ENCODE measurements around the gene TMPRSS11E.

Gene TMPRSS11E

DNA sequence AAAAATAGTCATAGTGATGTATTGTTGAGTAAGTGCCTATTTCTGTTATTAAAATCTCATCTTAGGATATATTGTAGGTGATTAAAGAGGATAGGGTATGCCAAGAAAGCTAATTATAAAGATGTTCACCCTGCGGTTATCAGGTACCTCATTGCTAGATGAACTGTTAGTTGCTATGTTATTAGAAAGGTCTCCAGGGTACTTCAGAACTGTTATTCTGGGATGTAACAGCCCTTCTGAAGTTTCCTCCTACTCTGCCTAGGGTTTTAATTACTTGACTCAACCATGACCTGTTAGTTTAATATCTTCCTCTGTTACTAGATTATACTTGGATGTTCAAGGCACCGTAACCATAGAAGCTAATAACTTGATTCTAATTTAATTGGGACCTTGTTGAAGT, 15.4 kb downstream of the TMPRSS11E start:
- H3K9ac ChIP-seq (ENCODE audit: low read depth, low read length) = no peak overlapping the region
- no peaks in the 10 kb centered on the region for H3K4me1 ChIP-seq (ENCODE audit: insufficient read depth, low read length)
- no peaks in the 10 kb centered on the region for H3K27me3 ChIP-seq (ENCODE audit: insufficient read depth, low read length)
- no peaks in the 10 kb centered on the region for H3K36me3 ChIP-seq (ENCODE audit: insufficient read depth, low read length)
- WGBS = 97% methylated on average over 1 of the region's 2 CpGs
- H3K4me3 ChIP-seq (ENCODE audit: low read length) = no peak overlapping the region
- H3K9me3 ChIP-seq (ENCODE audit: insufficient read depth, low read depth, low read length) = no peaks in the 10 kb centered on the region
- H3K27ac ChIP-seq (ENCODE audit: low read depth, low read length) = no peak overlapping the region

DNA sequence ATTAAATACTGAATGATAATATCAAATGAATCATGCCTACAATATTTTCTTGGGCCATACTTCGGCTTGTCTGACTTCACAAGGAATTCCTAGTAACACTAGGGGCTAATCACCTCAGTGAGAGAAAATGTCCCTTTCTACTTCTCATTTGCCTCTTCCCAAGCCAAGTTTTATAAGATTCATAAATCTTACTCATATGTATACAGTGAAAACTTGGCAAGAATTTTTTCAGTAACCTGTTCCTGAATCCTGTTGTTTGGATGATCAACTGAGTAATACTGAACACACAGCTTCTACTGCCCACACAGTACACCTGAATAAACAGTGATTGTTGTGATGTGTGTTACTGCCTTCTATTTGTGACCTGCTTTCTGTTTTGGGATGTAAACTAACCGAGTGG, 16.5 kb downstream of the TMPRSS11E start:
- no peaks in the 10 kb centered on the region for H3K4me1 ChIP-seq (ENCODE audit: insufficient read depth, low read length)
- H3K9me3 ChIP-seq (ENCODE audit: insufficient read depth, low read depth, low read length) = no peaks in the 10 kb centered on the region
- no peaks in the 10 kb centered on the region for H3K36me3 ChIP-seq (ENCODE audit: insufficient read depth, low read length)
- H3K27ac ChIP-seq (ENCODE audit: low read depth, low read length) = no peak overlapping the region
- no peak overlapping the region for H3K9ac ChIP-seq (ENCODE audit: low read depth, low read length)
- 94% methylated on average over 2 of the region's 2 CpGs for WGBS
- no peaks in the 10 kb centered on the region for H3K27me3 ChIP-seq (ENCODE audit: insufficient read depth, low read length)
- no peak overlapping the region for H3K4me3 ChIP-seq (ENCODE audit: low read length)

- WGBS = 92% methylated on average over 1 of the region's 1 CpG
These were observed 17.8 kb downstream of the TMPRSS11E start for GRCh38 chr4:68465058-68465457.

DNA sequence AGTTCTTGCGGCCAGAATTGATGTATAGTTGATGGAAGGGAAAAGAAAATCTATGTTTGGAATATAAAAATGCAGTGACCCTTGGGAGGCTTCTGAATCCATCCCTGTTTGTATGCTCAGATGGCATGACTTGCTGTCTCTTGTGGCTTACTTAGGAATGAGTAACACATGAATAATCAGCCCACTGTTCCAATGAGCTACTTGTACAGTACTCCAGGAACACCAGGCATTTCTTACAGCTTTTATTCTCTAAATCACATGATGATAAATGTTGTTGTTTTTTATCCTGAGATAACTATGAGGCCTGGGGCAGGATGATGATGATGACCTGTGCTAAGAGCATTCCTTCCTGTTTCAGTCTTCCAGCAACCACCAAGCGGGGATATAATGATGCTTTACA, 18.9 kb downstream of the TMPRSS11E start:
- Histone ChIP-seq H3K9me3 (ENCODE audit: insufficient read depth, low read depth, low read length) (peaks cover 3% of the 10 kb centered on the region; the same call in 1 of the 2 replicates), H3K4me1 (ENCODE audit: insufficient read depth, low read length) (no peaks in the 10 kb centered on the region), H3K36me3 (ENCODE audit: insufficient read depth, low read length) (no peaks in the 10 kb centered on the region), H3K27me3 (ENCODE audit: insufficient read depth, low read length) (no peaks in the 10 kb centered on the region), H3K9ac (ENCODE audit: low read depth, low read length) (no peak overlapping the region), H3K27ac (ENCODE audit: low read depth, low read length) (no peak overlapping the region), H3K4me3 (ENCODE audit: low read length) (no peak overlapping the region)
- WGBS = 96% methylated on average over 1 of the region's 2 CpGs

More at GRCh38 chr4:68465058-68465457, 17.8 kb downstream of the TMPRSS11E start:
- Histone ChIP-seq H3K36me3 (ENCODE audit: insufficient read depth, low read length) (no peaks in the 10 kb centered on the region), H3K4me3 (ENCODE audit: low read length) (no peak overlapping the region), H3K27me3 (ENCODE audit: insufficient read depth, low read length) (no peaks in the 10 kb centered on the region), H3K27ac (ENCODE audit: low read depth, low read length) (no peak overlapping the region), H3K4me1 (ENCODE audit: insufficient read depth, low read length) (no peaks in the 10 kb centered on the region), H3K9me3 (ENCODE audit: insufficient read depth, low read depth, low read length) (peaks cover 3% of the 10 kb centered on the region; the same call in 1 of the 2 replicates), H3K9ac (ENCODE audit: low read depth, low read length) (no peak overlapping the region)

GRCh38 chr4:68466751-68467150, 19.5 kb downstream of the TMPRSS11E start:
- Histone ChIP-seq H3K4me1 (ENCODE audit: insufficient read depth, low read length) (no peaks in the 10 kb centered on the region), H3K36me3 (ENCODE audit: insufficient read depth, low read length) (no peaks in the 10 kb centered on the region), H3K9ac (ENCODE audit: low read depth, low read length) (no peak overlapping the region), H3K27me3 (ENCODE audit: insufficient read depth, low read length) (no peaks in the 10 kb centered on the region), H3K9me3 (ENCODE audit: insufficient read depth, low read depth, low read length) (peaks cover 3% of the 10 kb centered on the region; the same call in 1 of the 2 replicates), H3K4me3 (ENCODE audit: low read length) (no peak overlapping the region), H3K27ac (ENCODE audit: low read depth, low read length) (no peak overlapping the region)
- 85% methylated on average over 2 of the region's 3 CpGs for WGBS

DNA sequence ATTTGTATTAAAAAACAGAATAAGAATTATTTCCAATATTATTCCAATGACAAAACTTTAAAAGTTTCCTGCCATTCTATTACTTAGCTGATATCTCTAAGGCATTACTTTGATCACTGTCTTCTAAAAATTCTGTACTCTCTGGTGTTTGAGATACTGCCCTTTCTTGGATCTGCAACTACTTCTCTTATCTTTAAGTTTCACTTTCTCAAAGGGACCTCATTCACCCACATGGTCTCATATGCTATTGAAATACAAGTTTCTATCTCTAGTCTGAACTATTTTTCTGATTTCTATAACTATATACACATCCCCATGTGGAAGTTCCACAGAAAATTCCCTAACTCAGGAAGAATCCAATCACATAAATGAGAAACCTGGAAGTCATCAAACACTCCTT, 22.2 kb downstream of the TMPRSS11E start:
- Histone ChIP-seq H3K4me1 (ENCODE audit: insufficient read depth, low read length) (no peaks in the 10 kb centered on the region), H3K9me3 (ENCODE audit: insufficient read depth, low read depth, low read length) (peaks cover 3% of the 10 kb centered on the region; the same call in 1 of the 2 replicates), H3K27me3 (ENCODE audit: insufficient read depth, low read length) (no peaks in the 10 kb centered on the region), H3K4me3 (ENCODE audit: low read length) (no peak overlapping the region), H3K27ac (ENCODE audit: low read depth, low read length) (no peak overlapping the region), H3K9ac (ENCODE audit: low read depth, low read length) (no peak overlapping the region), H3K36me3 (ENCODE audit: insufficient read depth, low read length) (no peaks in the 10 kb centered on the region)

GRCh38 chr4:68476191-68476590, 28.9 kb downstream of the TMPRSS11E start:
- Histone ChIP-seq H3K4me3 (ENCODE audit: low read length) (no peak overlapping the region), H3K36me3 (ENCODE audit: insufficient read depth, low read length) (no peaks in the 10 kb centered on the region), H3K9ac (ENCODE audit: low read depth, low read length) (no peak overlapping the region), H3K27ac (ENCODE audit: low read depth, low read length) (no peak overlapping the region), H3K9me3 (ENCODE audit: insufficient read depth, low read depth, low read length) (no peaks in the 10 kb centered on the region), H3K27me3 (ENCODE audit: insufficient read depth, low read length) (no peaks in the 10 kb centered on the region), H3K4me1 (ENCODE audit: insufficient read depth, low read length) (peaks cover 8% of the 10 kb centered on the region)
- 90% methylated on average over 5 of the region's 5 CpGs for WGBS

GRCh38 chr4:68489338-68489737, 42.1 kb downstream of the TMPRSS11E start:
- Histone ChIP-seq H3K4me1 (ENCODE audit: insufficient read depth, low read length) (no peaks in the 10 kb centered on the region), H3K9me3 (ENCODE audit: insufficient read depth, low read depth, low read length) (no peaks in the 10 kb centered on the region), H3K27me3 (ENCODE audit: insufficient read depth, low read length) (no peaks in the 10 kb centered on the region), H3K27ac (ENCODE audit: low read depth, low read length) (no peak overlapping the region), H3K9ac (ENCODE audit: low read depth, low read length) (no peak overlapping the region), H3K36me3 (ENCODE audit: insufficient read depth, low read length) (no peaks in the 10 kb centered on the region), H3K4me3 (ENCODE audit: low read length) (no peak overlapping the region)
- WGBS = 69% methylated on average over 4 of the region's 5 CpGs

GRCh38 chr4:68490826-68491457, 43.7 kb downstream of the TMPRSS11E start:
- no peak overlapping the region for H3K27ac ChIP-seq (ENCODE audit: low read depth, low read length)

DNA sequence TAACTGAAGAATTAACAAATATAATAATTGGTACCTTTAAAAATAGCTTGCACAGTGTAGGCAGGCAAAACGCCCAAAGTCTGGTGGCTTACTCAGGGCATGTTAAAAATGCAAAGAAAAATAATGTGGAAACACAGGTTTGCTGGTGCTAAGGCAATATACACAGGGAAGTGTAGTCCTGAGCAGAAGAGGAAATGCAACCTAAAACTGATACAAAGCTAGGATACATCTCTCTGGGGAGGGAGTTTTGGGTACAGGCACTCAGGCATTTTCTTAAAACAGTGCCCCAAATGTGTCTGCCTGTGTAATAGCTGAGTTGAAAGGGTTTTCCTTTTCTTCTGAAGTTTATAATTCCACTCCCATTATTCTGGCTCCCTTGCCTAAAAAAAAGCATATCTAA, 47.4 kb downstream of the TMPRSS11E start:
- Histone ChIP-seq H3K27me3 (ENCODE audit: insufficient read depth, low read length) (no peaks in the 10 kb centered on the region), H3K4me3 (ENCODE audit: low read length) (no peak overlapping the region), H3K9me3 (ENCODE audit: insufficient read depth, low read depth, low read length) (no peaks in the 10 kb centered on the region), H3K4me1 (ENCODE audit: insufficient read depth, low read length) (no peaks in the 10 kb centered on the region), H3K9ac (ENCODE audit: low read depth, low read length) (no peak overlapping the region), H3K27ac (ENCODE audit: low read depth, low read length) (no peak overlapping the region), H3K36me3 (ENCODE audit: insufficient read depth, low read length) (no peaks in the 10 kb centered on the region)
- 89% methylated on average over 1 of the region's 1 CpG for WGBS

More at GRCh38 chr4:68490826-68491457, 43.7 kb downstream of the TMPRSS11E start:
- Histone ChIP-seq H3K27me3 (ENCODE audit: insufficient read depth, low read length) (no peaks in the 10 kb centered on the region), H3K9me3 (ENCODE audit: insufficient read depth, low read depth, low read length) (no peaks in the 10 kb centered on the region), H3K4me3 (ENCODE audit: low read length) (no peak overlapping the region), H3K4me1 (ENCODE audit: insufficient read depth, low read length) (no peaks in the 10 kb centered on the region), H3K9ac (ENCODE audit: low read depth, low read length) (no peak overlapping the region), H3K36me3 (ENCODE audit: insufficient read depth, low read length) (no peaks in the 10 kb centered on the region)
- WGBS = 94% methylated on average over 6 of the region's 6 CpGs

- no peaks in the 10 kb centered on the region for H3K27me3 ChIP-seq (ENCODE audit: insufficient read depth, low read length)
- H3K4me1 ChIP-seq (ENCODE audit: insufficient read depth, low read length) = no peaks in the 10 kb centered on the region
- H3K4me3 ChIP-seq (ENCODE audit: low read length) = no peak overlapping the region
- no peaks in the 10 kb centered on the region for H3K36me3 ChIP-seq (ENCODE audit: insufficient read depth, low read length)
- H3K9me3 ChIP-seq (ENCODE audit: insufficient read depth, low read depth, low read length) = no peaks in the 10 kb centered on the region
- 32% methylated on average over 2 of the region's 5 CpGs for WGBS
- no peak overlapping the region for H3K27ac ChIP-seq (ENCODE audit: low read depth, low read length)
- no peak overlapping the region for H3K9ac ChIP-seq (ENCODE audit: low read depth, low read length)
These were observed 51.2 kb downstream of the TMPRSS11E start for GRCh38 chr4:68498413-68499007.
